GM23338 (cell line): ENCODE measurements around the gene ACSL3. TPM values are rescaled to one million over a fixed set of nuclear protein-coding genes. Genes with fewer than 3 reads are reported as not detected.

Source experiments
- ATAC-seq: fragments of 200-7000 bp; cut with Tn5 transposase; 3 replicates; pipeline ENCODE4 v1.9.1; 2020
- DNase-seq: peaks from one replicate; pipeline ENCODE4 v3.0.0-alpha.2; 2015; ENCODE audit warnings: low spot score
- H2AFZ ChIP-seq: fragments of 200-600 bp; sonication (generic); 2 replicates; pipeline ENCODE4 v1.8.0; 2016; ENCODE audit warnings: antibody characterized with exemption, mild to moderate bottlenecking, moderate library complexity
- H3F3A ChIP-seq: fragments of 200-600 bp; sonication (generic); replicated peaks from 2 replicates; pipeline ENCODE4 v1.8.0; 2017; ENCODE audit warnings: antibody characterized with exemption, mixed run types, low read depth
- H3K27ac ChIP-seq: fragments of 200-600 bp; sonication (generic); 2 replicates; pipeline ENCODE4 v1.6.1; 2016; ENCODE audit warnings: low read depth
- H3K27me3 ChIP-seq: fragments of 200-600 bp; sonication (generic); 2 replicates; pipeline ENCODE4 v1.8.0; 2016; ENCODE audit warnings: mild to moderate bottlenecking, mixed run types, moderate library complexity; ENCODE audit not compliant: insufficient read depth
- H3K36me3 ChIP-seq: fragments of 200-600 bp; sonication (generic); 2 replicates; pipeline ENCODE4 v1.8.0; 2016; ENCODE audit warnings: mild to moderate bottlenecking; ENCODE audit not compliant: insufficient read depth
- H3K4me1 ChIP-seq: fragments of 200-600 bp; sonication (generic); 2 replicates; pipeline ENCODE4 v1.8.0; 2016; ENCODE audit warnings: mild to moderate bottlenecking, moderate library complexity; ENCODE audit not compliant: insufficient read depth
- H3K4me2 ChIP-seq: fragments of 200-600 bp; sonication (generic); 2 replicates; pipeline ENCODE4 v1.7.1; 2017; ENCODE audit warnings: mixed run types
- H3K4me3 ChIP-seq: fragments of 200-600 bp; sonication (generic); 2 replicates; pipeline ENCODE4 v1.6.1; 2016; ENCODE audit warnings: mixed run types
- H3K79me2 ChIP-seq: fragments of 200-600 bp; sonication (generic); replicated peaks from 2 replicates; pipeline ENCODE4 v1.8.0; 2017; ENCODE audit warnings: mild to moderate bottlenecking; ENCODE audit not compliant: insufficient read depth
- H3K9me2 ChIP-seq: fragments of 200-600 bp; sonication (generic); 2 replicates; pipeline ENCODE4 v1.8.0; 2017; ENCODE audit not compliant: insufficient read depth
- H4K20me1 ChIP-seq: fragments of 200-600 bp; sonication (generic); replicated peaks from 2 replicates; pipeline ENCODE4 v1.8.0; 2017; ENCODE audit warnings: mild to moderate bottlenecking; ENCODE audit not compliant: insufficient read depth
- H3K27ac Mint-ChIP-seq: 2 replicates; pipeline ENCODE4 v1.8.0; 2020; ENCODE audit warnings: inconsistent platforms, mild to moderate bottlenecking, moderate library complexity, mixed read lengths
- H3K27me3 Mint-ChIP-seq: 3 replicates; pipeline ENCODE4 v1.8.0; 2022; ENCODE audit warnings: low read depth, mild to moderate bottlenecking, moderate library complexity, mixed read lengths, inconsistent platforms; ENCODE audit not compliant: insufficient read depth, poor library complexity
- H3K36me3 Mint-ChIP-seq: 3 replicates; pipeline ENCODE4 v1.8.0; 2021; ENCODE audit warnings: low read depth, mild to moderate bottlenecking, inconsistent platforms, moderate library complexity, mixed read lengths
- H3K4me1 Mint-ChIP-seq: 3 replicates; pipeline ENCODE4 v1.8.0; 2020; ENCODE audit warnings: mild to moderate bottlenecking, inconsistent platforms, mixed read lengths
- H3K4me3 Mint-ChIP-seq: 3 replicates; pipeline ENCODE4 v1.8.0; 2021; ENCODE audit warnings: moderate library complexity, mild to moderate bottlenecking, inconsistent platforms, mixed read lengths
- H3K9me3 Mint-ChIP-seq: 3 replicates; pipeline ENCODE4 v1.8.0; 2020; ENCODE audit warnings: moderate library complexity, mild to moderate bottlenecking, inconsistent platforms, mixed read lengths
- CREB1 ChIP-seq: fragments of 250-450 bp; sonication (Bioruptor Pico); IDR thresholded peaks from 2 replicates; pipeline ENCODE4 v1.5.0; 2020; ENCODE audit warnings: low read depth, mild to moderate bottlenecking, moderate library complexity
- CTCF ChIP-seq, 2 experiments: fragments of 200-600 bp in 1 of 2; sonication (generic) in 1 of 2; conservative IDR thresholded peaks; 2 replicates each; pipeline versions ENCODE4 v1.5.1 to v1.6.1; 2016 to 2017; ENCODE audit warnings: antibody characterized with exemption in 2 of 2, low read depth in 2 of 2, mild to moderate bottlenecking in 2 of 2, moderate library complexity in 1 of 2
- ETS1 ChIP-seq: IDR thresholded peaks from 2 replicates; pipeline ENCODE4 v1.6.1; 2016; ENCODE audit warnings: antibody characterized with exemption
- EZH2phosphoT487 ChIP-seq: fragments of 200-600 bp; sonication (generic); IDR thresholded peaks from one replicate; pipeline ENCODE4 v1.8.1; 2018; ENCODE audit warnings: antibody characterized with exemption; ENCODE audit not compliant: unreplicated experiment
- JUNB ChIP-seq: IDR thresholded peaks from one replicate; pipeline ENCODE4 v1.6.1; 2016; ENCODE audit warnings: antibody characterized with exemption; ENCODE audit not compliant: unreplicated experiment
- NANOG ChIP-seq: IDR thresholded peaks from 2 replicates; pipeline ENCODE4 v1.6.1; 2016; ENCODE audit warnings: antibody characterized with exemption, borderline replicate concordance
- POLR2AphosphoS5 ChIP-seq: IDR thresholded peaks from 2 replicates; pipeline ENCODE4 v1.6.1; 2016; ENCODE audit warnings: antibody characterized with exemption, low read depth
- STAT1 ChIP-seq: IDR thresholded peaks from one replicate; pipeline ENCODE4 v1.6.1; 2016; ENCODE audit warnings: antibody characterized with exemption; ENCODE audit not compliant: unreplicated experiment
- ZNF114 ChIP-seq: fragments of 250-450 bp; sonication (Bioruptor Pico); IDR thresholded peaks from 2 replicates; pipeline ENCODE4 v1.5.0; 2020; ENCODE audit warnings: mild to moderate bottlenecking, moderate library complexity
- ZNF462 ChIP-seq: fragments of 250-450 bp; sonication (Bioruptor Pico); IDR thresholded peaks from 2 replicates; pipeline ENCODE4 v1.5.0; 2020; ENCODE audit warnings: mild to moderate bottlenecking, moderate library complexity
- polyA plus RNA-seq: library from polyadenylated mRNA; unstranded; fragments of >200 nt; fragmentation: Nextera tagmentation; extraction: Ambion mirVana; gene quantifications from 2 replicates; pipeline ENCODE4 v1.2.1, GENCODE V29; 2016
- total RNA-seq: library from RNA; depleted of rRNA; stranded (reverse); fragments of >200 nt; shearing (Covaris generic); gene quantifications from 2 replicates; pipeline ENCODE4 v1.2.3, GENCODE V29; 2014

Gene ACSL3
- total and polyA plus RNA-seq, 2 experiments from 2014 or later, result 55.3 to 130 TPM

- TF ChIP-seq JUNB (no peak), ETS1 (no peak), EZH2phosphoT487 (no peak)
Observed at GRCh38 chr2:222878877-222879603, 18.2 kb downstream of the ACSL3 start (continued).

- no peak for TF ChIP-seq CTCF (conservative IDR thresholded peaks at IDR 0.05; ENCODE audit: low read depth in 2 of 2)
- TF ChIP-seq ZNF462 (CRISPR knock-in tag), result no peak
- no peak for TF ChIP-seq JUNB
- TF ChIP-seq POLR2AphosphoS5, result no peak
- TF ChIP-seq NANOG, result no peak
- TF ChIP-seq STAT1, result no peak
- TF ChIP-seq ZNF114 (CRISPR knock-in tag), result no peak
- no peak for TF ChIP-seq CREB1
- Mint-ChIP-seq H3K9me3 (peaks cover 14% of the 10 kb centered on the region; the same call in 2 of the 3 replicates), H3K27ac (no peak overlapping the region), H3K27me3 (no peaks in the 10 kb centered on the region), H3K36me3 (peaks cover 20% of the 10 kb centered on the region; the same call in 2 of the 3 replicates), H3K4me3 (no peak overlapping the region), H3K4me1 (peaks cover 30% of the 10 kb centered on the region)
- Histone ChIP-seq H3K36me3 (no peaks in the 10 kb centered on the region), H3F3A (no peaks in the 10 kb centered on the region), H3K4me1 (peaks cover 30% of the 10 kb centered on the region), H3K9me2 (no peaks in the 10 kb centered on the region), H3K4me2 (no peak overlapping the region), H3K27ac (no peak overlapping the region), H3K4me3 (no peak overlapping the region), H3K79me2 (peaks cover 100% of the 10 kb centered on the region), H2AFZ (no peak overlapping the region), H3K27me3 (no peaks in the 10 kb centered on the region), H4K20me1 (peaks cover 73% of the 10 kb centered on the region)
- DNase-seq (no peak), ATAC-seq (no peak)
Observed at GRCh38 chr2:222879604-222879933, 18.7 kb downstream of the ACSL3 start.
